Right renal cortex interstitium (tissue), 3 donors: ENCODE measurements around the gene PDK2. TPM values are rescaled to one million over a fixed set of nuclear protein-coding genes. Genes with fewer than 3 reads are reported as not detected.
A peak's percentile ranks its signal among the peaks of the same experiment; 100 is the strongest.

Experiments used
- DNase-seq, 3 donors: peaks; one replicate each; pipeline ENCODE4 v3.0.0-alpha.2; 2013; ENCODE audit warnings: low read depth in 3 of 3, low spot score in 2 of 3
- polyA plus RNA-seq, 3 donors: library from polyadenylated mRNA; unstranded; fragments of 120-200 nt; gene quantifications; one replicate each; pipeline ENCODE4 v1.2.1, GENCODE V29; 2013; ENCODE audit not compliant: insufficient read length in 3 of 3

The PDK2 gene
- polyA plus RNA-seq, result 100 to 1,000 TPM; 118 to 135 (median 127) TPM

- DNase-seq, result peak; percentile 81 to 93 (median 87)
Observed at GRCh38 chr17:50094753-50095619, at the start of gene PDK2. TSS of gene PDK2 (plus strand) at chr17:50095351. CDS start at chr17:50095436, 85 bp downstream.

GRCh38 chr17:50046179-50046578, 49.0 kb upstream of the PDK2 start:
- no peak for DNase-seq

GRCh38 chr17:50046667-50047066, 48.5 kb upstream of the PDK2 start:
- no peak for DNase-seq

GRCh38 chr17:50047083-50047482, 48.1 kb upstream of the PDK2 start:
- DNase-seq, result no peak

GRCh38 chr17:50047488-50048126, 47.5 kb upstream of the PDK2 start:
- no peak for DNase-seq

GRCh38 chr17:50048146-50048720, 46.9 kb upstream of the PDK2 start:
- DNase-seq, result no peak

- no peak for DNase-seq
Observed at GRCh38 chr17:50048988-50049387, 46.2 kb upstream of the PDK2 start.

GRCh38 chr17:50049636-50050035, 45.5 kb upstream of the PDK2 start:
- DNase-seq, result no peak

GRCh38 chr17:50050431-50051032, 44.6 kb upstream of the PDK2 start:
- no peak for DNase-seq

- no peak for DNase-seq
Observed at GRCh38 chr17:50051082-50051576, 44.0 kb upstream of the PDK2 start.

- DNase-seq, result no peak
Observed at GRCh38 chr17:50051606-50052005, 43.5 kb upstream of the PDK2 start.

- no peak for DNase-seq
Observed at GRCh38 chr17:50052241-50052796, 42.8 kb upstream of the PDK2 start.

GRCh38 chr17:50052822-50053653, 42.1 kb upstream of the PDK2 start:
- no peak for DNase-seq

GRCh38 chr17:50053654-50053960, 41.5 kb upstream of the PDK2 start:
- DNase-seq, result no peak

- DNase-seq, result no peak
Observed at GRCh38 chr17:50055055-50055425, 40.1 kb upstream of the PDK2 start.

GRCh38 chr17:50055426-50056216, 39.5 kb upstream of the PDK2 start, which contains the start of gene ITGA3:
TSS of gene ITGA3 (plus strand) at chr17:50056110. CDS start at chr17:50056440, 330 bp downstream.
- no peak for DNase-seq

- DNase-seq, result no peak
Observed at GRCh38 chr17:50056217-50056960, 38.8 kb upstream of the PDK2 start.

- no peak for DNase-seq
Observed at GRCh38 chr17:50056961-50057330, 38.2 kb upstream of the PDK2 start.
